H1 (cell line): ENCODE results near the gene PTPN5. TPM values are rescaled to one million over a fixed set of nuclear protein-coding genes. Genes with fewer than 3 reads are reported as not detected.

Experiments
- E2F6 ChIP-seq: IDR thresholded peaks from 2 replicates; pipeline ENCODE4 v1.6.1; 2012; ENCODE audit warnings: inconsistent platforms
- EGR1 ChIP-seq: IDR thresholded peaks from 2 replicates; pipeline ENCODE4 v1.6.1; 2011; ENCODE audit warnings: low read depth, low read length, borderline replicate concordance
- HDAC6 ChIP-seq: IDR thresholded peaks from one replicate; pipeline ENCODE4 v1.7.1; 2012; ENCODE audit warnings: low read depth, mild to moderate bottlenecking, inconsistent platforms, low read length, moderate library complexity
- KDM1A ChIP-seq: fragments of 200-600, 300-600 bp; sonication (generic); IDR thresholded peaks from 2 replicates; pipeline ENCODE4 v1.7.1; 2016; ENCODE audit warnings: mild to moderate bottlenecking, low read length, borderline replicate concordance
- MAFK ChIP-seq: IDR thresholded peaks from 2 replicates; pipeline ENCODE4 v1.6.1; 2012; ENCODE audit warnings: low read depth, mild to moderate bottlenecking, improper control_type of control experiment, low read length
- POLR2AphosphoS5 ChIP-seq: IDR thresholded peaks from 2 replicates; pipeline ENCODE4 v1.6.1; 2011; ENCODE audit warnings: low read depth, low read length
- SAP30 ChIP-seq: fragments of 300-600 bp; sonication (generic); IDR thresholded peaks from 2 replicates; pipeline ENCODE4 v1.7.1; 2012; ENCODE audit warnings: low read length, moderate library complexity, mild to moderate bottlenecking, inconsistent platforms; ENCODE audit not compliant: insufficient read depth, insufficient replicate concordance
- SRF ChIP-seq: IDR thresholded peaks from 2 replicates; pipeline ENCODE4 v1.6.1; 2011; ENCODE audit warnings: mild to moderate bottlenecking, low read depth, low read length, moderate library complexity
- TAF1 ChIP-seq: IDR thresholded peaks from 2 replicates; pipeline ENCODE4 v1.6.1; 2011; ENCODE audit warnings: mild to moderate bottlenecking, low read depth, low read length
- polyA plus RNA-seq, 7 experiments: library from polyadenylated mRNA; depleted of rRNA in 3 of 7; stranded (reverse) in 5 of 7; unstranded in 2 of 7; fragments of >200 nt in 5 of 7; fragments of 200-250 nt in 2 of 7; gene quantifications; 1 replicate in 5 of 7; 2 replicates in 1 of 7; 4 replicates in 1 of 7; pipeline versions ENCODE4 v1.2.1 to v1.2.3, GENCODE V29; 2011 to 2013; ENCODE audit warnings: missing spikeins in 2 of 7, mixed read lengths in 2 of 7
- total RNA-seq: library from RNA; stranded (reverse); fragmentation: NEBNext Ultra II Directional; extraction: Animal tissue kit (Norgen Biotek cat#: 25700); gene quantifications from 2 replicates; pipeline ENCODE4 v1.2.1, GENCODE V29; 2021

PTPN5 gene
- total and polyA plus RNA-seq, 2 of the 8 experiments (the other 6 are each of a cell fraction or from before 2014, with no cell fraction given): 8.4 to 12.9 TPM

GRCh38 chr11:18757811-18758210 lies 33.8 kb downstream of the PTPN5 start (continued):
- TF ChIP-seq KDM1A: no peak
- TF ChIP-seq E2F6: no peak
- TF ChIP-seq MAFK: no peak
- TF ChIP-seq SRF: no peak
- no peak for TF ChIP-seq POLR2AphosphoS5
- no peak for TF ChIP-seq TAF1
- no peak for TF ChIP-seq EGR1
- TF ChIP-seq HDAC6: no peak
- no peak for TF ChIP-seq SAP30
- TF ChIP-seq, all 59 proteins: peak for 0
